HUES64 (cell line): ENCODE results near the gene PIEZO2. TPM values are rescaled to one million over a fixed set of nuclear protein-coding genes. Genes with fewer than 3 reads are reported as not detected.
A peak's percentile ranks its signal among the peaks of the same experiment; 100 is the strongest.
"Not testable (repeated sequence)": the region's sequence is repeated elsewhere in the genome, so short reads cannot be mapped to it uniquely, and the experiment has no call there.

ENCODE experiments used
- H3K27ac ChIP-seq: 2 replicates; pipeline ENCODE4 v1.7.0; 2013; ENCODE audit warnings: low read depth, low read length, inconsistent platforms
- H3K27me3 ChIP-seq: 2 replicates; pipeline ENCODE4 v1.6.1; 2013; ENCODE audit warnings: mild to moderate bottlenecking, low read length; ENCODE audit not compliant: insufficient read depth
- H3K36me3 ChIP-seq: 2 replicates; pipeline ENCODE4 v1.6.1; 2013; ENCODE audit warnings: mild to moderate bottlenecking, low read length; ENCODE audit not compliant: insufficient read depth
- H3K4me1 ChIP-seq: 2 replicates; pipeline ENCODE4 v1.6.1; 2013; ENCODE audit warnings: mild to moderate bottlenecking, low read length, moderate library complexity; ENCODE audit not compliant: insufficient read depth
- H3K4me3 ChIP-seq: 2 replicates; pipeline ENCODE4 v1.5.1; 2013; ENCODE audit warnings: mild to moderate bottlenecking, low read length, moderate library complexity
- H3K9ac ChIP-seq: 2 replicates; pipeline ENCODE4 v1.6.1; 2013; ENCODE audit warnings: mild to moderate bottlenecking, low read depth, low read length
- H3K9me3 ChIP-seq: 2 replicates; pipeline ENCODE4 v1.6.1; 2013; ENCODE audit warnings: low read depth, low read length; ENCODE audit not compliant: insufficient read depth
- WGBS: fragments of 150-250, 120-280 bp; methylation state at CpG from one replicate; pipeline ENCODE4 v1.1.7; 2013; ENCODE audit warnings: missing lambda C conversion rate; 5-methylcytosine and 5-hydroxymethylcytosine counted together
- polyA plus RNA-seq, 2 experiments: library from polyadenylated mRNA; stranded (reverse); fragments of 50-300 nt; gene quantifications; one replicate each; pipeline ENCODE4 v1.2.3, GENCODE V29; 2013

PIEZO2 gene
- polyA plus RNA-seq (2013, experiment 1 of 2), result 3.1 TPM
- polyA plus RNA-seq (2013, experiment 2 of 2), result 4.6 TPM

- Histone ChIP-seq H3K36me3 (no peaks in the 10 kb centered on the region), H3K4me1 (peaks cover 46% of the 10 kb centered on the region), H3K9me3 (no peaks in the 10 kb centered on the region), H3K4me3 (peak within 1 kb of the TSS; percentile 61), H3K9ac (peak within 1 kb of the TSS; percentile 58), H3K27ac (0 out of 2 replicates have a peak within 1 kb of the TSS, but pooled peaks have one; percentile 36), H3K27me3 (peaks cover 72% of the 10 kb centered on the region)
- 3% methylated on average over 62 of the region's 62 CpGs for WGBS
Observed at GRCh38 chr18:11149441-11150270, at the start of gene PIEZO2. Gene PIEZO2 (minus strand): TSS chr18:11149569. CDS start chr18:11148588, 981 bp downstream.

- Histone ChIP-seq H3K27me3 (no peaks in the 10 kb centered on the region), H3K27ac (no peak overlapping the region), H3K9ac (no peak overlapping the region), H3K9me3 (no peaks in the 10 kb centered on the region), H3K4me3 (no peak overlapping the region), H3K36me3 (no peaks in the 10 kb centered on the region), H3K4me1 (no peaks in the 10 kb centered on the region)
- 94% methylated on average over 2 of the region's 2 CpGs for WGBS
Observed at GRCh38 chr18:11183637-11184036, 34.3 kb upstream of the PIEZO2 start.

- H3K27me3 ChIP-seq, H3K9ac ChIP-seq, H3K4me1 ChIP-seq, H3K36me3 ChIP-seq, H3K27ac ChIP-seq, H3K9me3 ChIP-seq, H3K4me3 ChIP-seq: not testable (repeated sequence)
- no CpG with 5 or more reads among the region's 1 CpG for WGBS
Observed at GRCh38 chr18:11181629-11182028, 32.3 kb upstream of the PIEZO2 start.

DNA sequence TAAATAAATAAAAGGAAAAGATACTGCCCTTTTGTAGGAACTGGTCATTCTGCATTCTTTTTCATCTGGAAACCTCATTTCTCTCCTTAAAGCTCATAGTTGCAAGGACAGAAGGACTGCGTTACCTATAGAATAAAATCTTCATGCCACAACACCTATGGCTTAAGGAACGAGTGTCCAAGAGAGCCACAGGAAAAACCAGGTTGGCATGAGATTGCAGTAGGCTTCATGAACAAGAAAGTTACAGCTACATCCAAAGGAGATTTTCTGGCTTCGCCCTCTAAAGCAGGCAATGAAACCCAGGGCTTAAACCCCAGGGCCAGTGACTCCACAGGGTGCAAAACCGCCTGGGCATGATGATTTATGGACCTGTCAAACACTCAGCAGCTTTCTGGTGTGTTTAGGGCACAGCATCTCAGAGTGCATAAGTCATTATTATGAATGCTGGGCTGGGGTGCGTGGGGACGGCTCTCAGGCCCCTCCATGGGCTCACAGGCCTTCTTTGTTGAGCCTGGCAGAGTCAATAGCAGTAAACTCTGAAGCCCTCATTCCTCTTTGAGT lies 30.7 kb upstream of the PIEZO2 start:
- Histone ChIP-seq H3K9ac (peak overlapping the region; percentile 31; the same call in 1 of the 2 replicates), H3K36me3 (no peaks in the 10 kb centered on the region), H3K4me1 (no peaks in the 10 kb centered on the region), H3K27me3 (no peaks in the 10 kb centered on the region), H3K9me3 (no peaks in the 10 kb centered on the region), H3K27ac (no peak overlapping the region), H3K4me3 (no peak overlapping the region)
- 88% methylated on average over 6 of the region's 6 CpGs for WGBS

GRCh38 chr18:11178951-11179549 lies 29.7 kb upstream of the PIEZO2 start:
- Histone ChIP-seq H3K27me3 (no peaks in the 10 kb centered on the region), H3K27ac (no peak overlapping the region), H3K4me3 (no peak overlapping the region), H3K36me3 (no peaks in the 10 kb centered on the region), H3K9me3 (no peaks in the 10 kb centered on the region), H3K4me1 (no peaks in the 10 kb centered on the region), H3K9ac (no peak overlapping the region)
- WGBS, result 94% methylated on average over 14 of the region's 14 CpGs

- Histone ChIP-seq H3K27me3 (no peaks in the 10 kb centered on the region), H3K4me3 (no peak overlapping the region), H3K36me3 (no peaks in the 10 kb centered on the region), H3K4me1 (no peaks in the 10 kb centered on the region), H3K9me3 (no peaks in the 10 kb centered on the region), H3K27ac (no peak overlapping the region), H3K9ac (no peak overlapping the region)
- WGBS, result 93% methylated on average over 3 of the region's 3 CpGs
Observed at GRCh38 chr18:11177382-11177781, 28.0 kb upstream of the PIEZO2 start.

DNA sequence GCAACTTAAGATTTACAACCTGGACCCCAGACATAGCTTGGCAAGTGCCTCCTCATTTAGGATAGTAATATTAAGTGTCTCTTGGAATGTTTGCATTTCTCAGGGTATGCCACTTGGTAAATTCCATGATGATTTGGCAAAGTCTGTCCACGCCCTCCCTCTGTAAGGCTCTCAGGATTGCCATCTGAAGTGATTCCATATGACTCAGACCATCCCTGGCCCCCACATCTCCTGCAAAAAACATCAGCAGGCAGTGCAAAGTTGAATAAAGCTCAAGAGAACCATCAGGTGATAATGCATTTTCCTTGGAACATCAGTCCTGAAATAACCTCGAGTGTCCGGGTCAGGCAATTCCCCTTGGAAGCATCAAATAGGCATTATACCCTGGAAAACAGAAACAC lies 27.1 kb upstream of the PIEZO2 start:
- 96% methylated on average over 3 of the region's 3 CpGs for WGBS
- no peaks in the 10 kb centered on the region for H3K4me1 ChIP-seq
- H3K9ac ChIP-seq, result no peak overlapping the region
- H3K9me3 ChIP-seq, result no peaks in the 10 kb centered on the region
- no peak overlapping the region for H3K27ac ChIP-seq
- no peaks in the 10 kb centered on the region for H3K36me3 ChIP-seq
- H3K27me3 ChIP-seq, result no peaks in the 10 kb centered on the region
- no peak overlapping the region for H3K4me3 ChIP-seq

DNA sequence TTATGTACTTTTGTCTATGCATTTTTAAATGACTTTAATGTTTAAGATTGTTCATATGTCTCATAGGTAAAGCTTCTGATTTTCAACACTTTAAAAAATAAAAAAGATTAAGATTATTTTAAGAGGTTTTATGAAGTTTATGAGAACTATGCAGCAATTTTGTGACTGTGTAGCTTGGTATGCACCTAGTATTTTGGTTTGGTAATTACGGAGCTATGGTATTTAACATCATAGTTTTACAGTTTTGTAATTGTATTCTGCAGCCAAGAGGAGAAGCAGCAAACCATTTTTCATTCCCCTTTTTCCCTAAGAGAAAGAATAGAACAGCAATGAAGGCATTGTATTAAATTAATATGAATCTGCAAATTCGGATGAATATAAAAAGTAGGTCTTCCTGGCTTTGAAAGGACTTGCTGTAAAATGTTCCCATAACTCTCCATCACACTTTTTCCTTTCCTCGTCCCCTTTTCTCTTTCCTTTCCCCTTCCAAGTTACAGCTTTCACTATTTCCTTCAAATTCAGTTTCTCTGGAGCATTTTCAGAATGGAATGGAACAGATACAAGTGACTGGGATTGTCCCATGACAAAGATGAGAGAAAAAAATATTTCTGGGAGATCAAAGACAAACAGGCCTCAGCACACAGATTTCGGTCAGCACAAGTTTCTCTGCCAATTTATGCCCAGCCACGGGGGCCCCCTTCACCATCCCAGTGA lies 26.1 kb upstream of the PIEZO2 start:
- Histone ChIP-seq H3K9me3 (no peaks in the 10 kb centered on the region), H3K4me1 (no peaks in the 10 kb centered on the region), H3K9ac (no peak overlapping the region), H3K27me3 (no peaks in the 10 kb centered on the region), H3K27ac (no peak overlapping the region), H3K36me3 (no peaks in the 10 kb centered on the region), H3K4me3 (no peak overlapping the region)
- WGBS, result 88% methylated on average over 5 of the region's 5 CpGs

GRCh38 chr18:11174179-11174578 lies 24.8 kb upstream of the PIEZO2 start:
- not testable (repeated sequence) for H3K4me1 ChIP-seq, H3K27ac ChIP-seq, H3K9me3 ChIP-seq, H3K9ac ChIP-seq, H3K27me3 ChIP-seq, H3K4me3 ChIP-seq, H3K36me3 ChIP-seq
- 94% methylated on average over 11 of the region's 11 CpGs for WGBS

DNA sequence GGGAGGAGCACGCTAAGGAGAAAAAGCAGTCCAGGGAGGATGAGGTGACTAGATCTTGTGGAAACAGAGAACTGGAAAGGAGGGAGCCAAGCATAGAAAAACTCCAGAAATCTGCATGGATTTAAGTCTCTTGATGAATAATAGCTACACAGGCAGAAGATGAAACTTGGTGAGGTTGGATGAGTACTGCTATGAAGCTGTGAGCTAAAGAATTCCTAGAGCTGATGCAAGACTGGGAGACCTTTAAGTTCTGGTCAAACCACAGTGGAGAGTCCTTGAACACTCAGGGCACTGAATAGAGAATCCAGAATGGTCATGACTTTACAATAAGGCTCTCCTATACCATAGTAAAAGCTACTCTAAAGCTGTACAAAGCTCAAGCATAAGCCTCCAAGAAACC lies 18.4 kb upstream of the PIEZO2 start:
- no peaks in the 10 kb centered on the region for H3K9me3 ChIP-seq
- no peak overlapping the region for H3K9ac ChIP-seq
- H3K36me3 ChIP-seq, result no peaks in the 10 kb centered on the region
- WGBS, result 83% methylated on average over 1 of the region's 1 CpG
- no peak overlapping the region for H3K27ac ChIP-seq
- H3K4me1 ChIP-seq, result no peaks in the 10 kb centered on the region
- peaks cover 42% of the 10 kb centered on the region for H3K27me3 ChIP-seq
- H3K4me3 ChIP-seq, result no peak overlapping the region

- H3K27ac ChIP-seq, result no peak overlapping the region
- 98% methylated on average over 5 of the region's 7 CpGs for WGBS
- no peaks in the 10 kb centered on the region for H3K4me1 ChIP-seq
- no peak overlapping the region for H3K4me3 ChIP-seq
- no peaks in the 10 kb centered on the region for H3K36me3 ChIP-seq
- peaks cover 56% of the 10 kb centered on the region for H3K27me3 ChIP-seq
- H3K9me3 ChIP-seq, result no peaks in the 10 kb centered on the region
- no peak overlapping the region for H3K9ac ChIP-seq
Observed at GRCh38 chr18:11165952-11166351, 16.6 kb upstream of the PIEZO2 start.
